Measurements from ENCODE around the gene LRRC31.

LRRC31 gene

GRCh38 chr3:169811631-169812331 is 58.0 kb downstream of the LRRC31 start:
- TF ChIP-seq POLR2A (IDR thresholded peaks at IDR 0.05; ENCODE audit: low read depth, low read length) (no peak), SPI1 (IDR thresholded peaks at IDR 0.05; ENCODE audit: low read depth, low read length) (peak; percentile 46; the same call in 1 of the 2 replicates), PAX5 (IDR thresholded peaks at IDR 0.05; ENCODE audit: insufficient read depth, low read length, severe bottlenecking) (no peak), TAF1 (IDR thresholded peaks at IDR 0.05; ENCODE audit: low read depth, low read length) (peak; percentile 13; the same call in 1 of the 2 replicates), POLR2AphosphoS5 (IDR thresholded peaks at IDR 0.05; ENCODE audit: low read depth, low read length) (0 out of 2 replicates have a peak, but pooled peaks have one; percentile 10), POU2F2 (IDR thresholded peaks at IDR 0.05; ENCODE audit: low read depth, low read length) (no peak)
- FAIRE-seq (no peak), DNase-seq (ENCODE audit: insufficient read length, low spot score) (no peak)

- DNase-seq (ENCODE audit: insufficient read length, low spot score) (no peak), FAIRE-seq (no peak)
- TF ChIP-seq POLR2A (IDR thresholded peaks at IDR 0.05; ENCODE audit: low read depth, low read length) (no peak), POLR2AphosphoS5 (IDR thresholded peaks at IDR 0.05; ENCODE audit: low read depth, low read length) (no peak), SPI1 (IDR thresholded peaks at IDR 0.05; ENCODE audit: low read depth, low read length) (peak; percentile 54), PAX5 (IDR thresholded peaks at IDR 0.05; ENCODE audit: insufficient read depth, low read length, severe bottlenecking) (no peak), TAF1 (IDR thresholded peaks at IDR 0.05; ENCODE audit: low read depth, low read length) (no peak), POU2F2 (IDR thresholded peaks at IDR 0.05; ENCODE audit: low read depth, low read length) (no peak)
Measured at GRCh38 chr3:169809230-169809795, 60.4 kb downstream of the LRRC31 start.

- TF ChIP-seq POU2F2 (IDR thresholded peaks at IDR 0.05; ENCODE audit: low read depth, low read length) (no peak), TAF1 (IDR thresholded peaks at IDR 0.05; ENCODE audit: low read depth, low read length) (no peak), POLR2A (IDR thresholded peaks at IDR 0.05; ENCODE audit: low read depth, low read length) (no peak), POLR2AphosphoS5 (IDR thresholded peaks at IDR 0.05; ENCODE audit: low read depth, low read length) (no peak)
- DNase-seq (ENCODE audit: insufficient read length, low spot score), result no peak
- FAIRE-seq, result no peak
Measured at GRCh38 chr3:169804681-169805080, 65.1 kb downstream of the LRRC31 start.

- TF ChIP-seq POLR2AphosphoS5 (IDR thresholded peaks at IDR 0.05; ENCODE audit: low read depth, low read length), result no peak
- no peak for TF ChIP-seq TAF1 (IDR thresholded peaks at IDR 0.05; ENCODE audit: low read depth, low read length)
- TF ChIP-seq POU2F2 (IDR thresholded peaks at IDR 0.05; ENCODE audit: low read depth, low read length), result no peak
- TF ChIP-seq PAX5 (IDR thresholded peaks at IDR 0.05; ENCODE audit: insufficient read depth, low read length, severe bottlenecking), result no peak
- TF ChIP-seq POLR2A (IDR thresholded peaks at IDR 0.05; ENCODE audit: low read depth, low read length), result no peak
- TF ChIP-seq SPI1 (IDR thresholded peaks at IDR 0.05; ENCODE audit: low read depth, low read length), result no peak
- no peak for DNase-seq (ENCODE audit: insufficient read length, low spot score)
- FAIRE-seq, result no peak
Measured at GRCh38 chr3:169792359-169792758, 77.4 kb downstream of the LRRC31 start.

- DNase-seq (ENCODE audit: insufficient read length, low spot score), result no peak
- peak; percentile 81 for FAIRE-seq
- TF ChIP-seq TAF1 (IDR thresholded peaks at IDR 0.05; ENCODE audit: low read depth, low read length) (no peak), POU2F2 (IDR thresholded peaks at IDR 0.05; ENCODE audit: low read depth, low read length) (no peak), PAX5 (IDR thresholded peaks at IDR 0.05; ENCODE audit: insufficient read depth, low read length, severe bottlenecking) (no peak), SPI1 (IDR thresholded peaks at IDR 0.05; ENCODE audit: low read depth, low read length) (no peak), POLR2A (IDR thresholded peaks at IDR 0.05; ENCODE audit: low read depth, low read length) (peak; percentile 45), POLR2AphosphoS5 (IDR thresholded peaks at IDR 0.05; ENCODE audit: low read depth, low read length) (no peak)
Measured at GRCh38 chr3:169790687-169791429, 78.9 kb downstream of the LRRC31 start.

- TF ChIP-seq TAF1 (IDR thresholded peaks at IDR 0.05; ENCODE audit: low read depth, low read length), result no peak
- no peak for TF ChIP-seq POLR2AphosphoS5 (IDR thresholded peaks at IDR 0.05; ENCODE audit: low read depth, low read length)
- TF ChIP-seq POLR2A (IDR thresholded peaks at IDR 0.05; ENCODE audit: low read depth, low read length), result no peak
- no peak for FAIRE-seq
- DNase-seq (ENCODE audit: insufficient read length, low spot score), result no peak
Measured at GRCh38 chr3:169790219-169790618, 79.5 kb downstream of the LRRC31 start.

All from GM12891 (cell line).